OCI-LY7 (cell line): ENCODE data around the gene RHBG.

ENCODE experiments used
- EZH2phosphoT487 ChIP-seq: fragments of 200-600 bp; sonication (generic); IDR thresholded peaks from 2 replicates; pipeline ENCODE4 v1.6.1; 2018; ENCODE audit warnings: low read depth, borderline replicate concordance, mild to moderate bottlenecking, mixed run types, antibody characterized with exemption, low read length, moderate library complexity, mixed read lengths
- TF ChIP-seq, protein P1 (sequence below): fragments of 200-600 bp; sonication (generic); conservative IDR thresholded peaks from 2 replicates; pipeline ENCODE4 v1.5.1; 2014; ENCODE audit warnings: mild to moderate bottlenecking, antibody characterized with exemption, low read length, moderate library complexity, mixed read lengths

DNA sequence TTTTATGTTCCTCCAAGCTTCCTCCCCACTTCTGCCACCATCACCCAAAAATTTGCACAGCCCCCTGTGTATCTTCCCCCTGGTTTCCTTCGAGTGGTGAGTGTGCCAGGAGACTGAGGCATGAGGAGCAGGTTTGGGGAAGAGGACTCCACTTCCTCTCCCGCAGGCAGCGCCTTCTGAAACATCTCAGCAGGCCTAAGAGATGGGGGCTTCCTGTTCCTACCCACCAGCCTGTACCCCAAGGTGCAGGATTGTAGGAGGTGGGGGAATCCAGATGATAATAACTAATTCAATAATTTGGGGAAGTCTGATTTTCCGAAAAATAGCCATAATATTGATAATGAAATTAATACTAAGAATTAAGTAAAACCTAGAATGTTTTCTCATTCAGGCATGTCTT lies 62.4 kb downstream of the RHBG start:
- TF ChIP-seq, protein P1, sequence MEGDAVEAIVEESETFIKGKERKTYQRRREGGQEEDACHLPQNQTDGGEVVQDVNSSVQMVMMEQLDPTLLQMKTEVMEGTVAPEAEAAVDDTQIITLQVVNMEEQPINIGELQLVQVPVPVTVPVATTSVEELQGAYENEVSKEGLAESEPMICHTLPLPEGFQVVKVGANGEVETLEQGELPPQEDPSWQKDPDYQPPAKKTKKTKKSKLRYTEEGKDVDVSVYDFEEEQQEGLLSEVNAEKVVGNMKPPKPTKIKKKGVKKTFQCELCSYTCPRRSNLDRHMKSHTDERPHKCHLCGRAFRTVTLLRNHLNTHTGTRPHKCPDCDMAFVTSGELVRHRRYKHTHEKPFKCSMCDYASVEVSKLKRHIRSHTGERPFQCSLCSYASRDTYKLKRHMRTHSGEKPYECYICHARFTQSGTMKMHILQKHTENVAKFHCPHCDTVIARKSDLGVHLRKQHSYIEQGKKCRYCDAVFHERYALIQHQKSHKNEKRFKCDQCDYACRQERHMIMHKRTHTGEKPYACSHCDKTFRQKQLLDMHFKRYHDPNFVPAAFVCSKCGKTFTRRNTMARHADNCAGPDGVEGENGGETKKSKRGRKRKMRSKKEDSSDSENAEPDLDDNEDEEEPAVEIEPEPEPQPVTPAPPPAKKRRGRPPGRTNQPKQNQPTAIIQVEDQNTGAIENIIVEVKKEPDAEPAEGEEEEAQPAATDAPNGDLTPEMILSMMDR = no peak
- TF ChIP-seq EZH2phosphoT487 = no peak
